Mesenchymal stem cell (in vitro differentiated cells and primary cell): ENCODE results near the gene SSH3.

Experiments
- DNase-seq: peaks from one replicate; pipeline ENCODE4 v3.0.0-alpha.2; 2013
- H2AFZ ChIP-seq: one replicate; pipeline ENCODE4 v1.6.1; 2013; ENCODE audit warnings: low read depth, mild to moderate bottlenecking, control low read depth, inconsistent platforms, low read length, moderate library complexity
- H2AK5ac ChIP-seq: 2 replicates; pipeline ENCODE4 v1.6.1; 2013; ENCODE audit warnings: low read length, moderate library complexity, mild to moderate bottlenecking, inconsistent platforms; ENCODE audit not compliant: severe bottlenecking
- H2BK120ac ChIP-seq: one replicate; pipeline ENCODE4 v1.6.1; 2013; ENCODE audit warnings: low read depth, mild to moderate bottlenecking, inconsistent platforms, low read length, moderate library complexity
- H2BK12ac ChIP-seq, 2 experiments: one replicate each; pipeline ENCODE4 v1.6.1; 2013; ENCODE audit warnings: inconsistent platforms in 2 of 2, low read length in 2 of 2, mild to moderate bottlenecking in 2 of 2, moderate library complexity in 2 of 2, control low read depth in 1 of 2
- H2BK15ac ChIP-seq: one replicate; pipeline ENCODE4 v1.6.1; 2013; ENCODE audit warnings: mild to moderate bottlenecking, low read depth, inconsistent platforms; ENCODE audit not compliant: poor library complexity, severe bottlenecking
- H2BK5ac ChIP-seq: 2 replicates; pipeline ENCODE4 v1.6.1; 2013; ENCODE audit warnings: low read depth, mild to moderate bottlenecking, low read length, control low read depth, inconsistent platforms; ENCODE audit not compliant: poor library complexity, severe bottlenecking
- H3K14ac ChIP-seq, 2 experiments: one replicate each; pipeline ENCODE4 v1.6.1; 2013; ENCODE audit warnings: inconsistent platforms in 2 of 2, low read length in 2 of 2, control low read depth in 1 of 2, mild to moderate bottlenecking in 1 of 2, moderate library complexity in 1 of 2
- H3K18ac ChIP-seq, 2 experiments: one replicate each; pipeline ENCODE4 v1.6.1; 2013; ENCODE audit warnings: inconsistent platforms in 2 of 2, low read length in 2 of 2, control low read depth in 1 of 2, low read depth in 1 of 2, mild to moderate bottlenecking in 1 of 2
- H3K23ac ChIP-seq, 2 experiments: one replicate each; pipeline ENCODE4 v1.6.1; 2013; ENCODE audit warnings: inconsistent platforms in 2 of 2, low read length in 2 of 2, mild to moderate bottlenecking in 2 of 2, moderate library complexity in 2 of 2, control low read depth in 1 of 2
- H3K27ac ChIP-seq: 2 replicates; pipeline ENCODE4 v1.5.1; 2013; ENCODE audit warnings: mild to moderate bottlenecking, moderate library complexity, low read length, control low read depth, inconsistent platforms; ENCODE audit not compliant: poor library complexity, severe bottlenecking
- H3K27me3 ChIP-seq, 2 experiments: 2 replicates each; pipeline versions ENCODE4 v1.6.1 to v1.7.0; 2013; ENCODE audit warnings: low read length in 2 of 2, mild to moderate bottlenecking in 2 of 2, moderate library complexity in 2 of 2, control low read depth in 1 of 2, inconsistent platforms in 1 of 2; ENCODE audit not compliant: control insufficient read depth in 1 of 2, insufficient read depth in 1 of 2
- H3K36me3 ChIP-seq, 2 experiments: 2 replicates each; pipeline versions ENCODE4 v1.6.1 to v1.7.0; 2013; ENCODE audit warnings: low read length in 2 of 2, control low read depth in 1 of 2, inconsistent platforms in 1 of 2, low read depth in 1 of 2, mild to moderate bottlenecking in 1 of 2; ENCODE audit not compliant: insufficient read depth in 2 of 2, control insufficient read depth in 1 of 2
- H3K4ac ChIP-seq, 2 experiments: one replicate each; pipeline ENCODE4 v1.6.1; 2013; ENCODE audit warnings: inconsistent platforms in 2 of 2, low read length in 2 of 2, mild to moderate bottlenecking in 2 of 2, moderate library complexity in 2 of 2, control low read depth in 1 of 2, low read depth in 1 of 2
- H3K4me1 ChIP-seq: 2 replicates; pipeline ENCODE4 v1.6.1; 2013; ENCODE audit warnings: low read depth, low read length, control low read depth; ENCODE audit not compliant: control insufficient read depth, insufficient read depth
- H3K4me2 ChIP-seq: 2 replicates; pipeline ENCODE4 v1.6.1; 2013; ENCODE audit warnings: low read length, mild to moderate bottlenecking, inconsistent platforms; ENCODE audit not compliant: poor library complexity, severe bottlenecking
- H3K4me3 ChIP-seq, 2 experiments: 2 replicates each; pipeline versions ENCODE4 v1.5.1 to v1.7.0; 2013; ENCODE audit warnings: low read length in 2 of 2, mild to moderate bottlenecking in 2 of 2, control low read depth in 1 of 2, low read depth in 1 of 2; ENCODE audit not compliant: insufficient read depth in 1 of 2
- H3K79me1 ChIP-seq: replicated peaks from 2 replicates; pipeline ENCODE4 v1.6.1; 2013; ENCODE audit warnings: mild to moderate bottlenecking, control low read depth, low read length, inconsistent platforms; ENCODE audit not compliant: poor library complexity, severe bottlenecking
- H3K9ac ChIP-seq: 2 replicates; pipeline ENCODE4 v1.7.0; 2013; ENCODE audit warnings: mild to moderate bottlenecking, low read length, moderate library complexity
- H3K9me3 ChIP-seq: 2 replicates; pipeline ENCODE4 v1.7.0; 2013; ENCODE audit warnings: mild to moderate bottlenecking, low read length; ENCODE audit not compliant: control insufficient read depth
- H4K8ac ChIP-seq: one replicate; pipeline ENCODE4 v1.6.1; 2013; ENCODE audit warnings: inconsistent platforms, mild to moderate bottlenecking, low read length, moderate library complexity
- H4K91ac ChIP-seq: one replicate; pipeline ENCODE4 v1.6.1; 2013; ENCODE audit warnings: mild to moderate bottlenecking, low read length, inconsistent platforms
- WGBS: methylation state at CpG from one replicate; pipeline ENCODE4 v1.1.7; 2013; ENCODE audit warnings: mixed read lengths; 5-methylcytosine and 5-hydroxymethylcytosine counted together

Gene SSH3

GRCh38 chr11:67312187-67313021 is 9.1 kb downstream of the SSH3 start:
- Histone ChIP-seq H3K27ac (no peak overlapping the region), H4K8ac (no peak overlapping the region), H4K91ac (no peak overlapping the region), H3K9ac (no peak overlapping the region), H3K27me3 (no peaks in the 10 kb centered on the region), H3K9me3 (no peaks in the 10 kb centered on the region), H3K79me1 (peaks cover 1% of the 10 kb centered on the region), H2AFZ (no peak overlapping the region), H2BK120ac (no peak overlapping the region), H3K36me3 (peaks cover 16 to 50% of the 10 kb centered on the region in 2 experiments), H3K23ac (no peak overlapping the region), H2BK5ac (no peak overlapping the region), H2AK5ac (no peak overlapping the region), H3K18ac (no peak overlapping the region), H3K4me3 (no peak overlapping the region), H3K4me1 (no peaks in the 10 kb centered on the region), H2BK12ac (no peak overlapping the region), H3K4ac (no peak overlapping the region), H2BK15ac (no peak overlapping the region), H3K4me2 (no peak overlapping the region), H3K14ac (no peak overlapping the region)
- no peak for DNase-seq
- 89% methylated on average over 22 of the region's 22 CpGs for WGBS

- H4K8ac ChIP-seq: no peak overlapping the region
These were observed 10.0 kb downstream of the SSH3 start for GRCh38 chr11:67313125-67313890.

GRCh38 chr11:67314218-67314617 is 10.9 kb downstream of the SSH3 start:
- Histone ChIP-seq H2BK5ac (no peak overlapping the region), H4K91ac (no peak overlapping the region), H3K9ac (no peak overlapping the region), H3K4me3 (no peak overlapping the region), H3K27me3 (no peaks in the 10 kb centered on the region), H2BK15ac (no peak overlapping the region), H3K27ac (no peak overlapping the region), H3K23ac (no peak overlapping the region), H3K4ac (no peak overlapping the region), H3K36me3 (peaks cover 9 to 32% of the 10 kb centered on the region in 2 experiments), H3K9me3 (no peaks in the 10 kb centered on the region), H2AFZ (no peak overlapping the region), H4K8ac (no peak overlapping the region), H3K79me1 (peaks cover 11% of the 10 kb centered on the region), H3K4me1 (no peaks in the 10 kb centered on the region), H2BK120ac (no peak overlapping the region), H2BK12ac (no peak overlapping the region), H3K14ac (no peak overlapping the region), H2AK5ac (no peak overlapping the region), H3K18ac (no peak overlapping the region), H3K4me2 (no peak overlapping the region)
- DNase-seq: no peak
- 86% methylated on average over 2 of the region's 2 CpGs for WGBS

More at GRCh38 chr11:67313125-67313890, 10.0 kb downstream of the SSH3 start:
- no peak overlapping the region for H3K14ac ChIP-seq
- no peak overlapping the region for H2BK5ac ChIP-seq
- H4K91ac ChIP-seq: no peak overlapping the region
- H3K9me3 ChIP-seq: no peaks in the 10 kb centered on the region
- H3K9ac ChIP-seq: no peak overlapping the region
- no peak overlapping the region for H2BK120ac ChIP-seq
- no peak overlapping the region for H3K4ac ChIP-seq
- H3K23ac ChIP-seq: no peak overlapping the region
- no peak overlapping the region for H2BK12ac ChIP-seq
- no peak overlapping the region for H2BK15ac ChIP-seq
- no peak overlapping the region for H2AK5ac ChIP-seq
- H3K27ac ChIP-seq: no peak overlapping the region
- DNase-seq: no peak
- H3K27me3 ChIP-seq: no peaks in the 10 kb centered on the region
- no peak overlapping the region for H3K18ac ChIP-seq
- peaks cover 13 to 41% of the 10 kb centered on the region in 2 experiments for H3K36me3 ChIP-seq
- peaks cover 7% of the 10 kb centered on the region for H3K79me1 ChIP-seq
- no peak overlapping the region for H3K4me2 ChIP-seq
- no peaks in the 10 kb centered on the region for H3K4me1 ChIP-seq
- WGBS: 91% methylated on average over 11 of the region's 11 CpGs
- H2AFZ ChIP-seq: no peak overlapping the region
- no peak overlapping the region for H3K4me3 ChIP-seq

- Histone ChIP-seq H4K8ac (no peak overlapping the region), H3K79me1 (peaks cover 11% of the 10 kb centered on the region), H3K4me1 (no peaks in the 10 kb centered on the region), H2BK12ac (no peak overlapping the region), H2BK120ac (no peak overlapping the region), H3K4me3 (no peak overlapping the region), H3K23ac (no peak overlapping the region), H3K4ac (no peak overlapping the region), H4K91ac (no peak overlapping the region), H2BK15ac (no peak overlapping the region), H3K4me2 (no peak overlapping the region), H3K9me3 (no peaks in the 10 kb centered on the region), H3K18ac (no peak overlapping the region), H3K14ac (no peak overlapping the region), H3K27me3 (no peaks in the 10 kb centered on the region), H3K27ac (no peak overlapping the region), H2AFZ (no peak overlapping the region), H3K36me3 (peaks cover 0 to 20% of the 10 kb centered on the region in 2 experiments), H3K9ac (no peak overlapping the region), H2BK5ac (no peak overlapping the region), H2AK5ac (no peak overlapping the region)
- DNase-seq: no peak
- 80% methylated on average over 8 of the region's 9 CpGs for WGBS
These were observed 12.1 kb downstream of the SSH3 start for GRCh38 chr11:67315325-67315909.
